Activated CD8-positive, alpha-beta memory T cell treated with anti-CD3 and anti-CD28 coated beads, Interleukin-2, amount 50 U/mL, for 24 hours (primary cell): ENCODE results near the gene PPP1R10.
A peak's percentile ranks its signal among the peaks of the same experiment; 100 is the strongest.

ENCODE experiments used
- DNase-seq: peaks from one replicate; pipeline ENCODE4 v3.0.0-alpha.2; 2020; ENCODE audit errors: extremely low read depth

The PPP1R10 gene

GRCh38 chr6:30598912-30599624, 18.0 kb downstream of the PPP1R10 start:
- DNase-seq = no peak

DNA sequence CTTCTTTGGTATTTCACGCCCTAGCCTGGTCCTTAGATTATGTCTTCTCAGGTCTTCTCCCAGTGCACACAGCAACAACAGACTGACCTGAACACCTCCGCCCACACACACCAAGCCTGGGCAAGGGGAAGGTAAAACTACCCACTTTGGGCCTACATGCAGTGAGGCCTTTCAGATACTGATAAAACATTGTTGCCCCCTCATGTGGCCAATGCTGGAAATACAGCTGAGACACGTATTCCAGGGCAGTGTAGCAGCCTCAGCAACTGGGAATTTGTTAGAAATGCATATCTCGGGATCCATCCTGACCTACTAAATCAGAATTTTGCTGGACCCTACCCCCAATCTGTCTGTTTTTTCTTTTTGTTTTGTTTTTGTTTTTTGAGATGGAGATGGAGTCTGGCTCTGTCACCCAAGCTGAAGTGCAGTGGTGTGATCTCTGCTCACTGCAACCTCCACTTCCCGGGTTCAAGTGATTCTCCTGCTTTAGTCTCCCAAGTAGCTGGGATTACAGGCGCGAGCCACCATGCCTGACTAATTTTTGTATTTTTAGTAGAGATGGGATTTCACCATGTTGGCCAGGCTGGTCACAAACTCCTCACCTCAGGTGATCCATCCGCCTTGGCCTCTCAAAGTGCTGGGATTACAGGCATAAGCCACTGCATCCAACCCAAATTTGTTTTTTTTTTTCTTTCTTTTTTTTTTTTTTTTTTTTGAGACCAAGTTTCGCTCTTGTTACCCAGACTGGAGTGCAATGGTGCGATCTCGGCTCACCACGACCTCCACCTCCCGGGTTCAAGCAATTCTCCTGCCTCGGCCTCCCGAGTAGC, 19.5 kb downstream of the PPP1R10 start:
- peak; percentile 63 for DNase-seq

DNA sequence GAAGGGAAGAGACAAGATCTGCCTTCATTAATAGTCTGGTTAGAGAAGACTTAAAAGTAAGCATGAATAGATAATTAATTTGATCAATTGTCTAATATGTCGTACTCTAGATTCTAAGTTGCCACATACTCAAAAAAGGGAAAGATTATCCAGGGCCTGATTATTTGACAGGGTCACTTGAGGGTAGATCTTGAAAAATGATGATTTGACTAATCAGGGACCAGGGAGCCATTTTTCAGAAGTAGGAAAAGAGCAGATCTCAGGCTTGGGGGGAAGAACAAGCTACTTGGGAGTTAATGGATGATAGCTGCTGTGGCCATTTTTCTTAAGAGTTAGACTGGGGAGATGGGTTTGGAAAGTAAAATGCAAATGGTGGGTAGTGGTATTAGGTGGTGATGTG, 24.8 kb downstream of the PPP1R10 start:
- no peak for DNase-seq

- no peak for DNase-seq
Observed at GRCh38 chr6:30591008-30591407, 26.0 kb downstream of the PPP1R10 start.

DNA sequence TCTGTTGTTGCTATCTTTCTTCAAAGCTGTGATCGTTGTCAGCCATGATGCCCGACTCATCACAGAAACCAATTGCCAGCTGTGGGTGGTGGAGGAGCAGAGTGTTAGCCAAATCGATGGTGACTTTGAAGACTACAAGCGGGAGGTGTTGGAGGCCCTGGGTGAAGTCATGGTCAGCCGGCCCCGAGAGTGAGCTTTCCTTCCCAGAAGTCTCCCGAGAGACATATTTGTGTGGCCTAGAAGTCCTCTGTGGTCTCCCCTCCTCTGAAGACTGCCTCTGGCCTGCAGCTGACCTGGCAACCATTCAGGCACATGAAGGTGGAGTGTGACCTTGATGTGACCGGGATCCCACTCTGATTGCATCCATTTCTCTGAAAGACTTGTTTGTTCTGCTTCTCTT, 26.5 kb downstream of the PPP1R10 start:
- no peak for DNase-seq

GRCh38 chr6:30589754-30590358, 27.2 kb downstream of the PPP1R10 start:
- no peak for DNase-seq

- no peak for DNase-seq
Observed at GRCh38 chr6:30583921-30584320, 33.1 kb downstream of the PPP1R10 start.

DNA sequence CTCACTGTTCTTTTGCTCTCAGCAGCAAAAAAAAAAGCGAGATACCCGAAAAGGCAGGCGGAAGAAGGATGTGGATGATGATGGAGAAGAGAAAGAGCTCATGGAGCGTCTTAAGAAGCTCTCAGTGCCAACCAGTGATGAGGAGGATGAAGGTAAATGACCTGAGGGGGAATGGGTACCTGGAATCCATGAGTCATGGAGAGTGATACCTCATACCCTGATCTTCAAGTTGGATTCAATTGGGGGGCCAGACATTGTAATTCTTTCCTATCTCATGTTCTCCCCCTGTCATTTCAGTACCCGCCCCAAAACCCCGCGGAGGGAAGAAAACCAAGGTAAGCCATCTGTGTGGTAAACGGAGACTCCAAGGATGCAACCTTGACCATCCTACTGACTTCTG, 39.0 kb downstream of the PPP1R10 start:
- no peak for DNase-seq

GRCh38 chr6:30573113-30573512, 43.9 kb downstream of the PPP1R10 start:
- DNase-seq = no peak

DNA sequence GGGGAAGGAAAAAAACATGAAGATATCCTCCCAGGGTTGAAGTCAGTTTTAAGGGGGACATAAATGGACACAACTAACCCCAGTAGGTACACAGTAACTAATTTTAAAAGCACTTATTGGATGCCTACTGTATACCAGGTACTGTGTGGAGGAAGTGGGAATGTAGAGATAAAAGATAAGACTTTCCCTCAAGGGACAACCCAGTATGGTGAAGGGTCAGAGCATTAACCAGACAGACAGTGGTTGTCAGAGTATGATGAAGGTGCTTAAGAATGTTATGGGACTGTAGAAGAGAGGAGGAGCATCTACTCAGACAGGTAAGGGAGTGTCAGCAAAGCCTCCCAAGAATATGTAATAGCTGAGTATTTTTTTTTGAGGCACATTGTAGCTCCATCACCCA, 44.9 kb downstream of the PPP1R10 start:
- DNase-seq = no peak

- no peak for DNase-seq
Observed at GRCh38 chr6:30571762-30572082, 45.3 kb downstream of the PPP1R10 start.

DNA sequence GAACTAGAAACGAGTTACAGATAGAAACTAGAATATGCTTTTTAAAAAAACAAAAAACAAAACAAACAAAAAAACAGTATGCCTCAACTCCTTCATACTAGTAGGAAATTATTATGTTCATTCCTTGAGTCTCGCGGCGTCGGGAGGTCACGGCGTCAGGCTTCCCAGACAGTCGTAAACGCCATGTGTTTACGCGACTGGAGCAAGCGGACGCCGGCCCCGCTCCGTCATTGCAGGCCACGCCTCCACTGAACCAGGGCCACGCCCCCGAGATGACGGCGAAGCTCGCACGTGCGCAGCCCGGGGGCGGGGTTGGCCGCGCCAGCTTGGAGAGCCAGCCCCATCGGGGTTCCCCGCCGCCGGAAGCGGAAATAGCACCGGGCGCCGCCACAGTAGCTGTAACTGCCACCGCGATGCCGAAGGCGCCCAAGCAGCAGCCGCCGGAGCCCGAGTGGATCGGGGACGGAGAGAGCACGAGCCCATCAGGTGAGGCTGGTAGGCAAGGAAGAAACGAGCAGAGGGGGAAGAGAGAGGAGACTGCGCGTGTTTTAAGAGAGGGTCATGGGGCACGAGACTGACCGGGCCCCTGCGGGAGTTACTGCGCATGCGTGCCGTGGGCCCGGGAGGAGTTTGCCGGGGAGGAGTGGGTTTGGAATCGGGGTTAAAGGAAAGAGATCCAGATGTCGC, 45.8 kb downstream of the PPP1R10 start, which contains the start of gene ABCF1:
Gene ABCF1, plus strand, starts transcription at position 368 of the 687 bp plus-strand sequence. Its CDS starts 46 bp downstream, at position 414.
- DNase-seq = peak; percentile 98

DNA sequence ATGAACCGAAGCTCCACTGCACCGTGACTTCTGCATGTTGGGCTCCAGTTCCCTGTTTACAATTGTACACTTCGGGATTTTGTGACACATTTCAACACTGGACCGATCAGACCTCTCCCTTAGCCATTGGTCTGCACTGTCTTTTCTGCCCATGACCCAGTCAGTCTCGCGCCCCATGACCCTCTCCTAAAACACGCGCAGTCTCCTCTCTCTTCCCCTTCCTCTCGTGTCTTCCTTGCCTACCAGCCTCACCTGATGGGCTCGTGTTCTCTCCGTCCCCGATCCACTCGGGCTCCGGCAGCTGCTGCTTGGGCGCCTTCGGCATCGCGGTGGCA, 46.3 kb downstream of the PPP1R10 start:
- no peak for DNase-seq

DNA sequence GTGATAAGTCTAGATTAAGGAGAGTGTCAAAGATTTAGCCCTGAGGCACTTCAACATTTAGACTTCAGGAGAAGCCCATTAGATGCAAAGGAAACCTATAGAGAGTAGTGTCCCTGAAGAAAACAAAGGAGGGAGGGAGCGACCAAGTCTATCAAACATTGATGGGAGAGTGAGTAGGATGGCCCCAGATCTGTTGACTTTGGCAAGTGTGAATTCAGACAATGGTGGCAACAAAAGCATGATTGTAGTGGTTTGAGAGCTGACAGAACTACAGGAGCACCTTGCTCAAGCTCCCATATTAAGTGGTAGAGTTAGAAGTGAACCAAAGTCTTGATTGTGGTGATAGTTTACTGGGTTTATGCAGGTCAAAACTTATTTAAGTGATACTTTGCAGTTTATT, 46.8 kb downstream of the PPP1R10 start:
- no peak for DNase-seq

- DNase-seq = peak; percentile 12
Observed at GRCh38 chr6:30568245-30568644, 48.8 kb downstream of the PPP1R10 start.

DNA sequence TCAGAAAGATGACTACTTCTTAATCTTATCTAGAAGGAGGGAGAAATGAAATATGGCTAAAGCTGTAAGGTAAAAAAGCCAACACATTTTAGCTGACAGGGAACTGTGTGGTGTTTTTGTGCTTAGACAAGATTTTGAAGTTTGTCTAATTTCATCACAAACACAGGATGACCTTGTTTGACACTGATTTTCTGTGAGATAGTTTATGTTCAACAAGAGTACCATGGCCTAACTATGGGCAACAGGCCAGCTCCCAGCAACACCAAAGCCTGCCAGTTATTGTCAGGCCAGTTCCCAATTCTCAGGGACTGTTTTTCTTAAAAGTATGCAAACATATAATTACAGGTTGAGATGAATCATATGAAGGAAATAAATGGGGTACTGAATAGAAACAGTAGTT, 51.3 kb downstream of the PPP1R10 start:
- DNase-seq = no peak

DNA sequence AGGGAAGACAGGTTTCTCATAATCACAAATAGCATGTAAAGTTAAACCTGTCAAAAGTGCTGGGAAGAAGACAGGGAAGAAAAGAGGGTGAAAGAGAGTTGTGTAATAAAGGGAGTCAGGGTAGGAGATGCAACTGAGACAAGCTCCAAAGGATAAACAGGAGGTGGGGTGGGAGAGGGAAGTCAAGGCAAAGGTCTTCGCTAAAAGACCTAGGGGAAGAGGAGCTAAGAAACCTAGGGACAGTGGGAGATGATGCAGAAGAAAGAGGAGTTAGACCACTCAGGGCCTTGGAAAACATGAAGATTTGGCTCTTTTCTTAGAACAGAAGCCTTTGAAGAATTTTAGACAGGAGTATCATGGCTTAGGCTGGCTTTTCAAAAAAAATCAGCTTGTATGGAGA, 52.9 kb downstream of the PPP1R10 start:
- DNase-seq = no peak

- DNase-seq = no peak
Observed at GRCh38 chr6:30562470-30563425, 54.3 kb downstream of the PPP1R10 start.

- DNase-seq = no peak
Observed at GRCh38 chr6:30560930-30561329, 56.1 kb downstream of the PPP1R10 start.

DNA sequence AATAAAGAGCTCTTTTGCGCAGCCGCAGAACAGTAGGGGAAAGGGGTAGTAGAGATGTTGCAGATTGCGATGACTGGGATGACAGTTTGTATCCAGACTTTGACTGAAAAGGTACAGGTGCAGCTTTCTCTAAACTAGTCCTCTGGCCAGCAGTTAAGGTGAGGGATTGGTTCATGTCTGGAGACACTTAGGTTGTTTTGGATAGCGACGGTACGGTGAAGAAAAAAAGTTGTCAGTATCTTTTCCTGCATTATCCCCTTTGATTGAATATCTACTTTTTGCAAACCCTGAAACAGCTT, 59.4 kb downstream of the PPP1R10 start:
- DNase-seq = peak; percentile 19

GRCh38 chr6:30556906-30557682, 59.9 kb downstream of the PPP1R10 start, which contains the start of gene PRR3:
PRR3 (plus strand) TSS chr6:30557295; CDS start chr6:30557345, 50 bp downstream.
- peak; percentile 70 for DNase-seq
